ENCODE measurements around the gene TENM3. TPM values are rescaled to one million over a fixed set of nuclear protein-coding genes. Genes with fewer than 3 reads are reported as not detected.

The TENM3 gene
- total RNA-seq, 2 donors from 2014 or later: 39.5 to 51.9 TPM

- Histone ChIP-seq H3K27ac (ENCODE audit: low read depth, low read length) (no peak overlapping the region), H3K36me3 (ENCODE audit: control insufficient read depth, insufficient read depth, low read length) (no peaks in the 10 kb centered on the region), H3K9ac (ENCODE audit: extremely low read depth, low read length, poor library complexity, severe bottlenecking) (no peak overlapping the region), H3K4me1 (ENCODE audit: control insufficient read depth, insufficient read depth, low read length) (peaks cover 3% of the 10 kb centered on the region), H3K4me3 (ENCODE audit: low read length) (no peak overlapping the region), H3K9me3 (ENCODE audit: control insufficient read depth, low read length) (no peaks in the 10 kb centered on the region), H3K27me3 (ENCODE audit: control insufficient read depth, insufficient read depth, low read length, poor library complexity, severe bottlenecking) (no peaks in the 10 kb centered on the region)
- TF ChIP-seq, protein P1, sequence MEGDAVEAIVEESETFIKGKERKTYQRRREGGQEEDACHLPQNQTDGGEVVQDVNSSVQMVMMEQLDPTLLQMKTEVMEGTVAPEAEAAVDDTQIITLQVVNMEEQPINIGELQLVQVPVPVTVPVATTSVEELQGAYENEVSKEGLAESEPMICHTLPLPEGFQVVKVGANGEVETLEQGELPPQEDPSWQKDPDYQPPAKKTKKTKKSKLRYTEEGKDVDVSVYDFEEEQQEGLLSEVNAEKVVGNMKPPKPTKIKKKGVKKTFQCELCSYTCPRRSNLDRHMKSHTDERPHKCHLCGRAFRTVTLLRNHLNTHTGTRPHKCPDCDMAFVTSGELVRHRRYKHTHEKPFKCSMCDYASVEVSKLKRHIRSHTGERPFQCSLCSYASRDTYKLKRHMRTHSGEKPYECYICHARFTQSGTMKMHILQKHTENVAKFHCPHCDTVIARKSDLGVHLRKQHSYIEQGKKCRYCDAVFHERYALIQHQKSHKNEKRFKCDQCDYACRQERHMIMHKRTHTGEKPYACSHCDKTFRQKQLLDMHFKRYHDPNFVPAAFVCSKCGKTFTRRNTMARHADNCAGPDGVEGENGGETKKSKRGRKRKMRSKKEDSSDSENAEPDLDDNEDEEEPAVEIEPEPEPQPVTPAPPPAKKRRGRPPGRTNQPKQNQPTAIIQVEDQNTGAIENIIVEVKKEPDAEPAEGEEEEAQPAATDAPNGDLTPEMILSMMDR (conservative IDR thresholded peaks at IDR 0.05): no peak
- DNase-seq: no peak
- Mint-ChIP-seq H3K27ac (no peak overlapping the region), H3K4me3 (no peak overlapping the region), H3K9me3 (peaks cover 6% of the 10 kb centered on the region), H3K36me3 (ENCODE audit: low read depth) (no peaks in the 10 kb centered on the region), H3K4me1 (peaks cover 27% of the 10 kb centered on the region), H3K27me3 (ENCODE audit: insufficient read depth) (peaks cover 9% of the 10 kb centered on the region)
- 95 to 97% methylated on average over 7 to 9 of the region's 9 CpGs for WGBS, 2 experiments (ENCODE audit: insufficient coverage in 1 of 2, insufficient read length in 1 of 2)
Observed at GRCh38 chr4:182829196-182829595, 586.0 kb downstream of the TENM3 start.

DNA sequence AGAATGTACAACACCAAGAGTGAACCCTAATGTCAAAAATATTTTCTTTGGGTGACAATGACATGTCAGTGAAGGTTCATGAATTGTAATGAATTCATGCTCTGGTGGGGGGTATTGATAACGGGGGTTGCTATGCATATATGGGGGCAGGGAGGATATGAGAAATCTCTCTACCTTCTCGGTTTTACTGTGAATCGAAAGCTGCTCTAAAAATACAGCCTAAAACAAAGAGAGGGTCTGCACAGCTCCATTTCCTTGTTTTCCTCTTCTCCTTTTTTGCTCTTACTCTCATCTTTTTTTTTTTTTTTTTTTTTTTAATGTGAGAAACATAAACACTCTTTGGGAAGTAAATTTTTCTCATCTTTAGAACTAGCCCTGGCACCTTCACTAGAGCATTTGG, 588.2 kb downstream of the TENM3 start:
- 73 to 95% methylated on average over 2 to 3 of the region's 3 CpGs for WGBS, 2 experiments (ENCODE audit: insufficient coverage in 1 of 2, insufficient read length in 1 of 2)
- Histone ChIP-seq H3K27ac (ENCODE audit: low read depth, low read length) (no peak overlapping the region), H3K9me3 (ENCODE audit: control insufficient read depth, low read length) (no peaks in the 10 kb centered on the region), H3K9ac (ENCODE audit: extremely low read depth, low read length, poor library complexity, severe bottlenecking) (no peak overlapping the region), H3K36me3 (ENCODE audit: control insufficient read depth, insufficient read depth, low read length) (no peaks in the 10 kb centered on the region), H3K4me1 (ENCODE audit: control insufficient read depth, insufficient read depth, low read length) (peaks cover 1% of the 10 kb centered on the region), H3K27me3 (ENCODE audit: control insufficient read depth, insufficient read depth, low read length, poor library complexity, severe bottlenecking) (peaks cover 7% of the 10 kb centered on the region), H3K4me3 (ENCODE audit: low read length) (no peak overlapping the region)
- Mint-ChIP-seq H3K27ac (no peak overlapping the region), H3K36me3 (ENCODE audit: low read depth) (no peaks in the 10 kb centered on the region), H3K4me1 (peaks cover 7% of the 10 kb centered on the region), H3K4me3 (no peak overlapping the region), H3K27me3 (ENCODE audit: insufficient read depth) (peaks cover 18% of the 10 kb centered on the region), H3K9me3 (peaks cover 6% of the 10 kb centered on the region)
- TF ChIP-seq, protein P1 (conservative IDR thresholded peaks at IDR 0.05): no peak
- no peak for DNase-seq

- Mint-ChIP-seq H3K36me3 (ENCODE audit: low read depth) (no peaks in the 10 kb centered on the region), H3K4me3 (no peak overlapping the region), H3K27me3 (ENCODE audit: insufficient read depth) (peaks cover 22% of the 10 kb centered on the region), H3K4me1 (peaks cover 2% of the 10 kb centered on the region), H3K27ac (no peak overlapping the region), H3K9me3 (peaks cover 6% of the 10 kb centered on the region)
- Histone ChIP-seq H3K4me1 (ENCODE audit: control insufficient read depth, insufficient read depth, low read length) (no peaks in the 10 kb centered on the region), H3K27ac (ENCODE audit: low read depth, low read length) (no peak overlapping the region), H3K9ac (ENCODE audit: extremely low read depth, low read length, poor library complexity, severe bottlenecking) (no peak overlapping the region), H3K9me3 (ENCODE audit: control insufficient read depth, low read length) (no peaks in the 10 kb centered on the region), H3K36me3 (ENCODE audit: control insufficient read depth, insufficient read depth, low read length) (no peaks in the 10 kb centered on the region), H3K27me3 (ENCODE audit: control insufficient read depth, insufficient read depth, low read length, poor library complexity, severe bottlenecking) (peaks cover 7% of the 10 kb centered on the region), H3K4me3 (ENCODE audit: low read length) (no peak overlapping the region)
- TF ChIP-seq, protein P1 (conservative IDR thresholded peaks at IDR 0.05): no peak
- 65 to 92% methylated on average over 2 of the region's 3 CpGs for WGBS, 2 experiments (ENCODE audit: insufficient coverage in 1 of 2, insufficient read length in 1 of 2)
- DNase-seq: no peak
Observed at GRCh38 chr4:182832352-182833120, 589.3 kb downstream of the TENM3 start.

Data from endodermal cell (in vitro differentiated cells).